Measurements from ENCODE around the gene HYI.

HYI gene

GRCh38 chr1:43438953-43439581 lies 14.7 kb downstream of the HYI start:
- no peak for TF ChIP-seq CTCF (IDR thresholded peaks at IDR 0.05; ENCODE audit: low read depth, low read length, missing control alignments)
- DNase-seq (ENCODE audit: extremely low read depth, low read depth): no peak
- H3K4me3 ChIP-seq (replicated peaks; ENCODE audit: low read depth, low read length): no peak overlapping the region

GRCh38 chr1:43438576-43438952 lies 15.2 kb downstream of the HYI start:
- DNase-seq (ENCODE audit: extremely low read depth, low read depth): no peak
- TF ChIP-seq CTCF (IDR thresholded peaks at IDR 0.05; ENCODE audit: low read depth, low read length, missing control alignments): no peak
- H3K4me3 ChIP-seq (replicated peaks; ENCODE audit: low read depth, low read length): no peak overlapping the region

- H3K4me3 ChIP-seq (replicated peaks; ENCODE audit: low read depth, low read length): no peak overlapping the region
- no peak for TF ChIP-seq CTCF (IDR thresholded peaks at IDR 0.05; ENCODE audit: low read depth, low read length, missing control alignments)
- no peak for DNase-seq (ENCODE audit: extremely low read depth, low read depth)
Observed at GRCh38 chr1:43438006-43438405, 15.7 kb downstream of the HYI start.

GRCh38 chr1:43437031-43437973 lies 16.4 kb downstream of the HYI start:
- no peak for DNase-seq (ENCODE audit: extremely low read depth, low read depth)
- no peak overlapping the region for H3K4me3 ChIP-seq (replicated peaks; ENCODE audit: low read depth, low read length)
- no peak for TF ChIP-seq CTCF (IDR thresholded peaks at IDR 0.05; ENCODE audit: low read depth, low read length, missing control alignments)

GRCh38 chr1:43436371-43436770 lies 17.4 kb downstream of the HYI start:
- no peak overlapping the region for H3K4me3 ChIP-seq (replicated peaks; ENCODE audit: low read depth, low read length)
- no peak for DNase-seq (ENCODE audit: extremely low read depth, low read depth)
- no peak for TF ChIP-seq CTCF (IDR thresholded peaks at IDR 0.05; ENCODE audit: low read depth, low read length, missing control alignments)

- H3K4me3 ChIP-seq (replicated peaks; ENCODE audit: low read depth, low read length): no peak overlapping the region
- no peak for DNase-seq (ENCODE audit: extremely low read depth, low read depth)
- no peak for TF ChIP-seq CTCF (IDR thresholded peaks at IDR 0.05; ENCODE audit: low read depth, low read length, missing control alignments)
Observed at GRCh38 chr1:43435146-43436145, 18.3 kb downstream of the HYI start.
